RWPE2 (cell line): ENCODE results near the gene LARGE1.

Source experiments
- ATAC-seq: fragments of 200-7000 bp; cut with Tn5 transposase; 3 replicates; pipeline ENCODE4 v1.9.1; 2021; ENCODE audit warnings: low read depth
- DNase-seq: peaks from one replicate; pipeline ENCODE4 v3.0.0-alpha.2; 2020; ENCODE audit warnings: low spot score
- H3K27ac ChIP-seq: fragments of 450-650 bp; 2 replicates; pipeline ENCODE4 v1.5.1; 2017; ENCODE audit warnings: mild to moderate bottlenecking; ENCODE audit not compliant: poor library complexity, severe bottlenecking
- H3K27me3 ChIP-seq: fragments of 250-450 bp; sonication (Bioruptor Pico); 2 replicates; pipeline ENCODE4 v1.5.1; 2021; ENCODE audit warnings: mild to moderate bottlenecking, moderate library complexity; ENCODE audit not compliant: insufficient read depth, poor library complexity, severe bottlenecking
- H3K36me3 ChIP-seq: fragments of 250-450 bp; sonication (Bioruptor Pico); 2 replicates; pipeline ENCODE4 v1.5.1; 2020; ENCODE audit warnings: low read depth, mild to moderate bottlenecking, moderate library complexity
- H3K4me1 ChIP-seq: fragments of 250-450 bp; sonication (Bioruptor Pico); 2 replicates; pipeline ENCODE4 v1.5.1; 2021; ENCODE audit warnings: mild to moderate bottlenecking, moderate library complexity; ENCODE audit not compliant: insufficient read depth, poor library complexity, severe bottlenecking
- H3K4me3 ChIP-seq: fragments of 250-450 bp; sonication (Bioruptor Pico); 2 replicates; pipeline ENCODE4 v1.5.1; 2021; ENCODE audit warnings: mild to moderate bottlenecking, moderate library complexity; ENCODE audit not compliant: severe bottlenecking
- H3K9me3 ChIP-seq: fragments of 250-450 bp; sonication (Bioruptor Pico); 2 replicates; pipeline ENCODE4 v1.5.1; 2021; ENCODE audit warnings: mild to moderate bottlenecking, moderate library complexity; ENCODE audit not compliant: severe bottlenecking
- TF ChIP-seq, protein P1 (sequence below): fragments of 450-650 bp; IDR thresholded peaks from one replicate; pipeline ENCODE4 v1.5.1; 2017; ENCODE audit warnings: mild to moderate bottlenecking, moderate library complexity; ENCODE audit not compliant: poor library complexity, severe bottlenecking

LARGE1 gene

DNA sequence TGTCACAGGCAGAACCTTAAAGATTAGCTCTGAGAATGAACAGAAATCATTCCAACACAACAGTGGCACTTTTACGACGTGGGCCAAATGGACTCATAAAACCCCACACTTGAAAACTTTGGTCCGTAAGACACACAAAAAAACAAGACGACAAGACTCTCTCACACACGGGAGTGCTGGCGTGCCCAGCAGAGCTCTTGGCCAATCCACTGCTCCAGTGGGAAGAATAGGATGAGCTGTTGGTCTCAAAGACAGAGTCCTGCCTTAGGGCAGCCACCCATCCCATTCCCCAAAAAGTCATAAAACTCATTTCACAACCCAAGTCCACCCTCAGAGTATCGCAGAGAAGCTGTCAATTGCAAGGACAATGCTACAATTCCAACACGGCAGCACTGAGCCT lies 18.2 kb downstream of the LARGE1 start:
- Histone ChIP-seq H3K27me3 (no peaks in the 10 kb centered on the region), H3K9me3 (no peaks in the 10 kb centered on the region), H3K4me1 (no peaks in the 10 kb centered on the region), H3K27ac (no peak overlapping the region), H3K4me3 (no peak overlapping the region), H3K36me3 (no peaks in the 10 kb centered on the region)
- ATAC-seq (no peak), DNase-seq (no peak)
- TF ChIP-seq, protein P1, sequence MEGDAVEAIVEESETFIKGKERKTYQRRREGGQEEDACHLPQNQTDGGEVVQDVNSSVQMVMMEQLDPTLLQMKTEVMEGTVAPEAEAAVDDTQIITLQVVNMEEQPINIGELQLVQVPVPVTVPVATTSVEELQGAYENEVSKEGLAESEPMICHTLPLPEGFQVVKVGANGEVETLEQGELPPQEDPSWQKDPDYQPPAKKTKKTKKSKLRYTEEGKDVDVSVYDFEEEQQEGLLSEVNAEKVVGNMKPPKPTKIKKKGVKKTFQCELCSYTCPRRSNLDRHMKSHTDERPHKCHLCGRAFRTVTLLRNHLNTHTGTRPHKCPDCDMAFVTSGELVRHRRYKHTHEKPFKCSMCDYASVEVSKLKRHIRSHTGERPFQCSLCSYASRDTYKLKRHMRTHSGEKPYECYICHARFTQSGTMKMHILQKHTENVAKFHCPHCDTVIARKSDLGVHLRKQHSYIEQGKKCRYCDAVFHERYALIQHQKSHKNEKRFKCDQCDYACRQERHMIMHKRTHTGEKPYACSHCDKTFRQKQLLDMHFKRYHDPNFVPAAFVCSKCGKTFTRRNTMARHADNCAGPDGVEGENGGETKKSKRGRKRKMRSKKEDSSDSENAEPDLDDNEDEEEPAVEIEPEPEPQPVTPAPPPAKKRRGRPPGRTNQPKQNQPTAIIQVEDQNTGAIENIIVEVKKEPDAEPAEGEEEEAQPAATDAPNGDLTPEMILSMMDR = no peak

DNA sequence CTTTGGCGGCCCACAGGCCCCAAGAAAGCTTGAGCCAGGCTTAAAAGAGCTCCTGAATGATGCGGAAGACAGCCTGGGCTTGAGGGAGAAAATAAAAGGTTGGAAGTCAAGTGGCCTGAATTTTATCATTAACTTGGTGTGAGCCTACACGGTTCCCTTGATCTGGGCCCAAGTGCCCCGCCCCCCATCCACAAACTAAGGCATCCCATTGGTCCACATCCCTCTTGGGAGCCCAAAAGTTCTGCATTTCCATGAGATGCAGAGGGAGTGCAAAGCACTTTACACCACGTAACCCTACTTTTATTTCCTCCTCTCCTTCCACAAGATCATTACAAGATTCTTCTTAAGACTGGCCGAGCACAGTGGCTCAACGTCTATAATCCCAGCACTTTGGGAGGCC lies 22.2 kb downstream of the LARGE1 start:
- TF ChIP-seq, protein P1 = no peak
- no peak overlapping the region for H3K4me3 ChIP-seq
- no peaks in the 10 kb centered on the region for H3K27me3 ChIP-seq
- ATAC-seq = no peak
- no peaks in the 10 kb centered on the region for H3K36me3 ChIP-seq
- no peak overlapping the region for H3K27ac ChIP-seq
- no peaks in the 10 kb centered on the region for H3K9me3 ChIP-seq
- H3K4me1 ChIP-seq = no peaks in the 10 kb centered on the region
- DNase-seq = no peak

DNA sequence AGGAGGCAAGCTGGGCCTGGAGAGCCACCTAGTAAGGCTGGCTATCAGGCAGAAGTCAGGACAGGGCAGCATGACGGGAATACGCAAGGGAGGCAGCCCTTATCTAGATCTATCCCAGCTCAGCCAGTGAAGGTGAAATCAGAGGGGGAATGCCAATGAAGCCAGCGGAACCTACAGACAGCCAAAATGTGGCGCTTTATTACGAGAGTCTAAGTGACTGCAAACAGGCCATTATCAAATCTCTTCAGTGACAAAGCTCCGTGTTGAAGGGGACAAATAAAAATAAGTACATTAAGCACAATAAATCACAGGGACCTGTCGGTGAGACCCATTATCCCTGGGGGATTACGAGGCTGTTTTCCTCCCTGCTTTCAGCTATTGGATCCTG lies 22.8 kb downstream of the LARGE1 start:
- no peaks in the 10 kb centered on the region for H3K4me1 ChIP-seq
- no peak for DNase-seq

DNA sequence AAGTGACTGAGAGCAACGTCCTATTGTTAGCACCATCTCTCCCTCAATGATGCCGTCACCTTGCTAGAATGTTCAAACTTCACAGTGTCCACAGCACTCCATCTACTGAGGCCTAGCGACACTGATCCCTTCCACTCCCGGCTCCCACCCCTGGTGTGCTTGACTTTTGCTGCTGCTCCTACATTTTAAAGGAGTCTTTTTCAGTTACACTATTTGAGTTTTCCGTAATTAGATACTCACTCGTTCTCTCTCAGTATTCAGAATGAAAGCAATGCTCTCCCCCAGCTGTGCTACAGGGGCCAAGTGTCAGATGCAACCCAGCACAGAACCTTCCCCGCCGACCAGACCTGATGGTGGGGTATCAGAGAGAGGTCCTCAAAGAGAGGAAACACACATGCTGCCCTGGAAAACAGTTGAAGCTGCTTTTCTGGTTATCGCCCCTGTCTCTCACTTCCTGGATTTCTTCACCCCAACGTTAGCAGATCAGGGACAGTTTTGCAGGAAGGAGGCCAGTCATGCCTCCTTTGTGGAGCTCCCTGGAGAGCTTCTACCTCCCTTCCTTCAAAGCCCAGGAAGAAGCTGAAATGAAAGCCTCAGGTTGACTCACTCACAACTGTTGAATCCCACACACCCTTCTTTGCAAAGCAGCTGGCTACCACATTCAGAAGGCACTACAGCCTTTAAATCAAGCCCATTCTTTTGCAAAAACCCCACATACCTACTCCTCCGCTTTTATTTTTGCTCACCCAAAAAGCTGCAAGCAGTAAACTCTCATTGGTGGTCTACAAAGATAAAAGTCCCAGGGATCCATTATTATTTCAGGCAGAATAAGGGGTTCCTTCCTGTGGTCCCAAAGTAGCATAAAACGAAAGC lies 23.5 kb downstream of the LARGE1 start:
- Histone ChIP-seq H3K9me3 (no peaks in the 10 kb centered on the region), H3K4me1 (no peaks in the 10 kb centered on the region), H3K27me3 (no peaks in the 10 kb centered on the region), H3K4me3 (no peak overlapping the region), H3K36me3 (no peaks in the 10 kb centered on the region), H3K27ac (no peak overlapping the region)
- DNase-seq (no peak), ATAC-seq (no peak)
- TF ChIP-seq, protein P1 = no peak

More for the DNA sequence above, 22.8 kb downstream of the LARGE1 start:
- Histone ChIP-seq H3K4me3 (no peak overlapping the region), H3K27me3 (no peaks in the 10 kb centered on the region), H3K27ac (no peak overlapping the region), H3K36me3 (no peaks in the 10 kb centered on the region), H3K9me3 (no peaks in the 10 kb centered on the region)
- ATAC-seq = no peak
- TF ChIP-seq, protein P1 = no peak

DNA sequence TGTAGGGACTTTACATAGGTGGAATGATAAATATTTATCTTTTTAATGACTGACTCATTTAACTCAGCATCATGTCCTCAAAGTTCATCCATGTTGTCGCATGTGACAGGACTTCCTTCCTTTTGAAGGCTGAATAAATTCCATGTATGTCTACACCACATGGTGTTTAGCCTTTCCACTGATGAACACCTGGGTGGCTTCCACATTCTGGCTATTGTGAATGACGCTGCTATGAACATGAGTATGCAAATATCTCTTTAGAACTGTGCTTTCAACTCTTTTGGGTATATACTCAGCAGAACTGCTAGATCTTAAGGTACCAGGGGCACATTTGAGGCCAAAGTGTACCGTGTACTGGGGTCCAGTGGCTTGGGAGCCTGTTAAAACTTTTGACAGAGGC lies 24.1 kb downstream of the LARGE1 start:
- Histone ChIP-seq H3K4me1 (no peaks in the 10 kb centered on the region), H3K4me3 (no peak overlapping the region), H3K27me3 (no peaks in the 10 kb centered on the region), H3K27ac (no peak overlapping the region), H3K36me3 (no peaks in the 10 kb centered on the region), H3K9me3 (no peaks in the 10 kb centered on the region)
- TF ChIP-seq, protein P1 = no peak
- DNase-seq (no peak), ATAC-seq (no peak)
